ENCODE results near the gene HTRA3.

Gene HTRA3

DNA sequence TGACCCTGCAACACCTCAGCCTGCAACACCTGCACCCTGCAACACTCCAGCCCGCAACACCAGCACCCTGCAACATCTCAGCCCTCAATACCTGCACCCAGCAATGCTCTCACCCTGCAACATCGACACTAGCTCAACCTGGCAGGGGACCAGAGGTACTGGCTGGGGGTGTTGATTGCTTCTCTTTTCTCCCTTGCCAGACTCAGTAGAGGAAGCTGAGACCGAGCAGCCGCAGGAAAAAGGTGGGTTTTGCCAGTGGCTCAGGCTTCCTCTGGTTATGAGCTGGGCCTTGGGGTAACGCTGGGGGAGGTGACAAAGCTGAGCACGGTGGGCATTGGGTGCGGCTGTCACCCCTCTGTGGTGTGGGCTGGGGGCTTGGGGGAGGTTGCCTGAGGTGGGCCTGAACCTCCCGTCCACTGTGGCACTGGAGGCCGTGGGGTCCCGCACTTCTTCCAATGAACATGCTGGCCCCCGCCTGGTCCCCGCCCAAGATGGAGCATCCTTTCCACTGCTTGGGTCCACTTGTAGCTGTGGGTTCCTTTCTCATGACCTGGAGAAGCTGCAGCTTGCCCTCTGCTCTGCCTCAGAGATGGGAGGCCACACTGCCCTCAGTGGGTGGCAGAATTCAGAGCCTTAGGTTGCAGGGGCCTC lies 44.5 kb upstream of the HTRA3 start:
- H3K27ac ChIP-seq: no peak overlapping the region
- no peak for TF ChIP-seq CTCF (conservative IDR thresholded peaks at IDR 0.05)
- TF ChIP-seq ZFX (IDR thresholded peaks at IDR 0.05): no peak

DNA sequence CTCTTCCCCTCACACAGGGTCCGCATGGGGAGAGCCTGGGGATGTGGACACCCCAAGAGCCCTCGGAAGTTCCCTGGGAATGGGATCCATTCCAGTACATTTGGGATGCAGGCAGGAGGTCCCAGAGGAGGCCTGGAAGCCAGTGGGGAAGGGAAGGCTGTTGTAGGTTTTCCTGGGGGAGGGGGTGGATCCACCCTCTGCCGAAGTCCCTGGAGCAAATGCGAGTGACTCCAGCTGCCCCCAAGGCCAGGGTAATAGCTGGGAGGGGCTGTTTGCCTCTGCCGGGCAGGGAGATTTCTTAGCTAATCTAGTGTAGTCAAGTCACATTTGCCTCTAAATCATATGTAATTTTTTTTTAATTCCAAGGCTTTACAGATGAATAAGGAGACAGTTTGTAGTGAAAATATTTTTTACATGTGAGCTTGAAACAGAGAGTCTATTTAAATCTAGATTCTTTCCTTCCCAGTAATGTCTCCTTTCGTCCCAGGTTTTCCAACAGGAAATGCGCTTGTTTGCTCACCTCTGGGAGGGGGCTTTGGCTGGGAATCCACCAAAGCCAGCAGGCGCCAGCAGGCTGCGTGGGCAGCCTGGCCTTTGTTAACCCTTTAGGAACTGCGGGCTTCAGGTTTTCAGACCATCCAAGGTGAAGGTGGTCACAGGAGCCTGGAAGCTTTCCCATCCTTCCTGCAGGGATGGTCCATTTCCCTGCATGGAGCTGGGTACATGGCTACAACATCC lies 43.7 kb upstream of the HTRA3 start:
- H3K27ac ChIP-seq: no peak overlapping the region
- no peak for TF ChIP-seq ZFX (IDR thresholded peaks at IDR 0.05)
- no peak for TF ChIP-seq CTCF (conservative IDR thresholded peaks at IDR 0.05)

DNA sequence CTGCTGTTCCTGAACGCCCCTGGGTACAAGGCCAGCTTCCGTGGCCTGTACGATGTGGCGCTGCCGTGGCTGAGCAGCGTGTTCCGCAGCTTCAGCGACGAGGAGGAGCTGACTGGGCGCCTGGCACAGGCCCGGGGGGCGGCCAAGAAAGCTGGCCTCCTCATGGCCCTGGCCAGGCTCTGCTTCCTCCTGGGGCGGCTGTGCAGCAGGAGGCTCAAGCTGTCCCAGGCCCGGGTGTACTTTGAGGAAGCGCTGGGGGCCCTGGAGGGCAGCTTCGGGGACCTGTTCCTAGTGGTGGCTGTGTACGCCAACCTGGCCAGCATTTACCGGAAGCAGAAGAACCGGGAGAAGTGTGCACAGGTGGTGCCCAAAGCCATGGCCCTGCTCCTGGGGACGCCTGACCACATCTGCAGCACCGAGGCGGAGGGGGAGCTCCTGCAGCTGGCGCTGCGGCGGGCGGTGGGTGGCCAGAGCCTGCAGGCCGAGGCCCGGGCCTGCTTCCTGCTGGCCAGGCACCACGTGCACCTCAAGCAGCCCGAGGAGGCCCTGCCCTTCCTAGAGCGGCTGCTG lies 42.3 kb upstream of the HTRA3 start:
- no peak for TF ChIP-seq CTCF (conservative IDR thresholded peaks at IDR 0.05)
- TF ChIP-seq ZFX (IDR thresholded peaks at IDR 0.05): no peak
- H3K27ac ChIP-seq: peak overlapping the region; percentile 86

DNA sequence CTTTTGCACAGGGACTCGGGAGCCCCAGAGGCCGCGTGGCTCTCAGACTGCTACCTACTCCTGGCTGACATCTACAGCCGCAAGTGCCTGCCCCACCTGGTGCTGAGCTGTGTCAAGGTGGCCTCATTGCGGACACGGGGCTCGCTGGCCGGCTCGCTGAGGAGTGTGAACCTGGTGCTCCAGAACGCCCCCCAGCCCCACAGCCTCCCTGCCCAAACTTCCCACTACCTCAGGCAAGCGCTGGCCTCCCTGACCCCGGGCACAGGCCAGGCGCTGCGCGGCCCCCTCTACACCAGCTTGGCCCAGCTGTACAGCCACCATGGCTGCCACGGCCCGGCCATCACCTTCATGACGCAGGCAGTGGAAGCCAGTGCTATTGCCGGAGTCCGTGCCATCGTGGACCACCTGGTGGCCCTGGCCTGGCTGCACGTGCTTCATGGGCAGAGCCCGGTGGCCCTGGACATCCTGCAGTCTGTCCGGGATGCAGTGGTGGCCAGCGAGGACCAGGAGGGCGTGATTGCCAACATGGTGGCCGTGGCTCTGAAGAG lies 41.7 kb upstream of the HTRA3 start:
- H3K27ac ChIP-seq: peak overlapping the region; percentile 86
- TF ChIP-seq ZFX (IDR thresholded peaks at IDR 0.05) (no peak), CTCF (conservative IDR thresholded peaks at IDR 0.05) (no peak)

DNA sequence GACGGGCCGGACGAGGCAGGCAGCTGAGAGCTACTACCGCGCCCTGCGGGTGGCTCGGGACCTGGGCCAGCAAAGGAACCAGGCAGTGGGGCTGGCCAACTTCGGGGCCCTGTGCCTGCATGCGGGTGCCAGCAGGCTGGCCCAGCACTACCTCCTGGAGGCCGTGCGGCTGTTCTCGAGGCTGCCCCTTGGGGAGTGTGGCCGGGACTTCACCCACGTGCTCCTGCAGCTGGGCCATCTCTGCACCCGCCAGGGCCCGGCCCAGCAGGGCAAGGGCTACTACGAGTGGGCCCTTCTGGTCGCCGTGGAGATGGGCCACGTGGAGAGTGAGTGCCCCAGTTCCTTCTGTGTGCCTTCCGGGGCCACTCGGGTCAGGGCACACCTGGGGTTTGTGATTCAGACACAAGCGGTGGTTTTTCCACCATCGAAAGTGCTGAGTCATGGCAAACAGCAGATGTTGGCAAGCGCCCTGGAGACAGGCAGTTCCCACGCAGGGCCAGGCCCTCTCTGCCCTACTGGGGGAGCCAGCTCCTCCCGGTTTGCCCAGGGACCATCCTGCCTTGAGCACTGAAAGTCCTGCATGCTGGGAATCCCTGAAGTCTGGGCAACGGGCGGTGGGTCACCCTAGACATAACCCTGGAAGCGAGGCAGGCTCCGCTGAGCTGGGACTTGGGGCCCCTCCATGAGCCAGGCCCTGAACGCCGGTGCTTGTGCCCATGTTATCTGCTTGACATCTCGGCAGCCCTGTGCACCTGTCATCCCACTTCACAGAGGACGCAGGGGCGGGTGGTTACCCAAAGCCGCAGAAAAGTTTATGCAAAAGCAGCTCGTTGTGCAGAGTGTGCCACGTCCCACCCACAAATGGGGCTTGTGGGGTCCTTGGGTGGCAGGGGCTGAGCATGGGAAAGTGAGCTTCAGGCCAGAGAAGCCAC lies 41.0 kb upstream of the HTRA3 start:
- peak overlapping the region; percentile 86 for H3K27ac ChIP-seq

More for the DNA sequence above, 41.0 kb upstream of the HTRA3 start:
- TF ChIP-seq CTCF (conservative IDR thresholded peaks at IDR 0.05) (no peak), ZFX (IDR thresholded peaks at IDR 0.05) (peak; percentile 68)
